NCI-H510A treated with DMSO at 0.1 percent for 48 hours (cell line): Measurements from ENCODE around the gene DGKI.
"Not testable (repeated sequence)": the region's sequence is repeated elsewhere in the genome, so short reads cannot be mapped to it uniquely, and the experiment has no call there.

Experiments used
- DNase-seq: peaks from one replicate; lab custom pipeline; 2025; lab: John Stamatoyannopoulos, UW

Gene DGKI

DNA sequence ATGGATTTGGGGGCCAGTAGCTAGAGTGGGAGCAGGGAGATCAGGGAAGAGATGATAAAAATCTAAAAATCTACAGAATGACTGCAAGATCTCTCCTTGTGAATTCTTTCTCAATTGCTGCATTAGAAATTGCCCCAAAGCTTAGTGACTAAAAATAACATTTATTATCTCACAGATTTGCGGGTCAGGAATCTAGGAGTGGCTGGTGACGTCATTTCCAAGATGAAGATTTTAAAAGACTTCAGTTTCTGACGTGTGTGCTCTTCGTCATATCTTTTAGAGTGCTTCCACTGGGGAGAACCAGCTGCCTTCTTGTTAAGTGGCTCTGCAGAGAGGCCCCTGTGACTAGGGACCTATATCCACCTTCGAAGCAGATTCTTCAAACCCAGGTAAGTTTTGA, 112.6 kb downstream of the DGKI start:
- no peak for DNase-seq

DNA sequence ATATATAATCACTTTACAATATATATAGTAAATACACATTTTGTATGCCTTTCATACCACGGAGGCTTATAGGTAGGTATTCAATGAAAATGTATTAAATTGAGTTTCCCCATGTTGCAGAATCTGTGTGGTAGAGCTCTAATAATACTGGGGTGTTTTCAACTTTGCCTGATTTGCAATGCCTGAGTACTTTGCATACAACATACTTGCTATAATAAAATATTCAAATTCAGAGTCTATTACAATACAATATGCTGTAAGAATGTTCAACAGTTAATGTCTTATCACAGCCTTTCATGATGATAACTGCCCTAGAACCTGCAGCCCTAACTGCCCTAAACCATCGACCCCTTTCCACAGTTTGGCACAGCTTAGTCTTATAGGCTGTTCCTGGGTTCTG, 114.6 kb downstream of the DGKI start:
- no peak for DNase-seq

DNA sequence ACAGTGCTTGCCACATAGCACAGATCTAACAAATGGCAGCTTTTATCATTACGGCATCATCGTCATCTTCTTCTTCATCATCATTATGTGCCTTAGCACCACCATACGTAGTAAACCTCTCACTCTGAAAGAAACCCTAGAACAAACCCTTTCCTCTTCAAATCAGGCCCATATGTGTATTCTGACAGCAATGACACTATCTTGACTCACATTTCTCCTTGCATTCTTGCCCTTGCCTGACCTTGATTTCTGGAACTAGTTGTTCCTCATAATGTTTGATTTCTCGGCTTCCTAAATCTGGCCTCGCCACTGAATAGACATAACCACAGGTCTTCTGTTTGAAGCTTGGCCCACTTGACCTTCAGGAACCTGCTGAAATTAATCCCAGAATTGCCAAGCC, 115.3 kb downstream of the DGKI start:
- no peak for DNase-seq

DNA sequence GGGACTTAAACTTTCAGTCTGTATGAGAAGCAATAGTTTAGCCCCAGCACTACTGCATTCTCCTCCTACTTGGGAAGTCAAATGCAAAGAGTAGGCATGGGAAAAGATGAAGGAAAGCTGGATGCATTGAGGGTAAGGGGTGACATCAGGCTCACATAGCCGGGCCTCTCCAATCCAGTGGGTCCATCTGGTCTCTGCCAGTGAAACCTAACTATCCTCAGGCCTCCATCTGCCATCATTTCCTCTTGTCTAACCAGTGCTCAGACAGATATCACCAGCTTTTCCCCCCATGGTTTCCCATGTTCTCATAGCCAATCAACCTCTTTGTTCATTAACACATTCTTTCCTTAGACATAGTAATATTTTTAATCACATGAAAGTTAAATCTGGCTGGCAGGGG, 118.3 kb downstream of the DGKI start:
- no peak for DNase-seq

DNA sequence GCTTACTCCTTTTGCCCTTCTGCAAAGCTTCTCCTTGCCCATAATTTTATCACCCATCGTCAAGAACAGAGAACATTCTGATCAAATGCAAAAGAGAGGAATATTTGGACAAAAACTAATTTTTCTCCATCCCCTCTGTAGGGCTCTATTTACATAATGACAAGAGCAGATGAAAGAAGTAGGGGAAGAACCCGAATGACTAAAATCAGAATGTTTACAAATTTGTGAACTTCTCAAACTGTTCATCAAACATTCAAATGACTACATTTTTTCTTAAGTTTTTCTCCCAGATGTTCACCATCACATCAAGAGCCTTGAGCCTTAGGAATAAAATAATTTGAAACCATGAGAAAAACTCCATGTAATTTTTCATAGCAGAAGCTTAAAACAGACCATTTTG, 119.4 kb downstream of the DGKI start:
- no peak for DNase-seq

DNA sequence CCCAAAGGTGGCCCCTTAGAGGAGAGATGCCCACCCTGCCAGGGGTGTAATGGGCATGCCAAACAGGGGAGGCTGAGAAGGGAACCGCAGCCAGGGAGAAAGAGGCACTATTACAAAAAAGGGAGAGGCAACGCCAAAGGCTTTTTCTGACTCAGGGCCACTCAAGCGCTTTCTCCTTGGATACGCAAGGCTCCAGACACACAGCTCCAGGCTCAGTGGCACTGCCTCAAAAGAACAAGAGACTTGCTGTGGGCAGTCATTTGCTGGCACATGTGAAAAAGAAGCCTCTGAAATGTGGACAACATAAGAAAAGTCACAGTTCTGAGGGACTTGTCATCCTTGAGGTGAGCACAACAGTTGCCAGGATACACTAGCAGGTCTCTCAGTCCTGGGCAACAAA, 128.4 kb downstream of the DGKI start:
- no peak for DNase-seq

DNA sequence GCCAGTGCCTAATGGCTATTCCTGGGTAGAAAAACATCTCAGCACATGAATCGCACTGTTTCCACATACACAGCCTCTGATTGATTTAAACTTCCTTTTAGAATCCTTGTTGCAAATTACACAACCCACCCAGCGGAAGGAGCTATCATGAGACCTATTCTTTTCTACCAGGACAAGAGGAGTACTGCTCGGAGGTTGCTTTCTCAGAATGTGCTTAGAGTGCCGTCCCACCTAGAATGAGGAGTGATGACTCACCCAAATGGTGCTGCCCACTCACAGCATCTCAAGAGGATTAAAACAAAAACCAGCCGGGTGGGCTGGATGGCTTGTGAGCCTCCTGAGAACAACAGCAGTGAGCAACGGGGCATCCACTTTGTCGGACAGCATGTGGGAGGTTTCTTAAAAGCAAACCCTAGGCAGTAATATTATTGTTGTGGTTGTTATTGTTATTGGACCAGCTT, 128.9 kb downstream of the DGKI start:
- no peak for DNase-seq

DNA sequence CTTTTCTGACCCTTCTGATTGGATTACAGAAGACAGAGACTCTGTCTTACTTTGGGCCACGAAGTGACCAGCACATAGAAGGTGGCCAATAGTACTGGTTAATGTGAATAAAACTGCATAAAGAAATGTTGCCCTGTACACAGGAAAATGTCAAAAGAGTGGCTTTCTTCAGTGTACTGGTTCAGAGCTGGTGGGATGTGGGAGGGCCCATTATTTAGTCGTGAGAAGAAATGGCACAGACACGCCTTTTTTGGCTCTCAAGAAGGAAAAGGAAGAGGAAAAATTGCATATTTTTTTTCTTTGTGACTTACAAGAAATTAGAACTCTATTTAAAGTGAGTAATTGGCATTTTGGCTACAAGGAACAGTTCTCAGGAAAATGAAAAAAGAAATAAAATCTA, 129.7 kb downstream of the DGKI start:
- DNase-seq, result no peak

DNA sequence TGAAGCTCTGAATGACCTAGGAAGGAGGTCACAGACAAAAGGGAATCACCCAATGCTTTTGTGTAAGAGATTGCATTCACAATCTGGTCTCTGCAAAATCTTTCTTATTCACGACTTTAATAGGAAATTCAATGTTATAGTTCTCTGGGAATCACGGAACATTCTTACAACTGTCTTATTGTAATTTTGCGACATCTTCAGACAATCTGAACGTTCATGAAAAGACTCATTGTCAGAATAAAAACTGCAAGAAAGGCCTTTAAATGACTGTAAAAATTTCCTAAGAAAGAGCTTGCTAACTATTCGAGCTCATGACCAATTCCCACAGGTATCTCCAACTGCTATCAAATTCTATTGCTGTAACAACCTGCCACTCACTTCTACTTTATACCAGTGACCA, 130.7 kb downstream of the DGKI start:
- DNase-seq, result no peak

DNA sequence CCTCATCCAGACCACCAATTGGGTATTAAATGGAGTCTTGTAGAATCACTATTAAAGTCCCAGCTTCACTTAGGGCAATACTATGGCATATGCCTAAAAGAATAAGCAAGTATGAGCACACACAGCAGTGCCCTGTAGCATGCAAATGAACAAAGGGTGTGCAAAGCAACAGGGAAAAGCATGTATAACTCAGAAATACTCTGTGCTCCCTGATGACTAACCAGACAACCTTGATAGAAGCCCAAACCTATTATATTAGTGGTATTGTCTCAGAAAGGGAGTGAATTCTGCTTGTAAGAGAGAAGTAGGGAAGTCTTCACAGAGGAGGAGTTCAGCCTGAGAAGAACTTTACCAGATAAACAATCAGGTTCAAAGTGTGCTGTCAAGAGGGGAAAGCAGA, 131.2 kb downstream of the DGKI start:
- DNase-seq, result no peak

DNA sequence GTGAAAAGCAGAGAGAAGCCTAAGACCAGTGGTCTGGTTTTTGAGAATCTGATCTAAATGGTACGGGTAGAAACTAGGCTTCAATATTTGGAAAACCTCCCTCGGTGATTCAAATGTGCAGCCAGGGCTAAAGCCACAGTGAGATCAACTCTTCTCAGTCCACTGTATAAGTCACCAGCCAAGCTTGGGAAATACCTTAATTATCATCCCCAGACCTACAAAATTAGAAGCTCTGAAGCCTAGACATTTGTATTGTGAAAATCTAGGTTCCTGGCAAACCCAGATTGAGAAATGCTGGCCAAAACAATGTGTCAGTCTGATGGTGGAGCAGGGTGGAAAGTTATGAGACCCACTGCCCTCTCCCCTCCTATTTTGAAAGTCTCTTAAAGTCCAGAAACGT, 131.7 kb downstream of the DGKI start:
- DNase-seq, result no peak

DNA sequence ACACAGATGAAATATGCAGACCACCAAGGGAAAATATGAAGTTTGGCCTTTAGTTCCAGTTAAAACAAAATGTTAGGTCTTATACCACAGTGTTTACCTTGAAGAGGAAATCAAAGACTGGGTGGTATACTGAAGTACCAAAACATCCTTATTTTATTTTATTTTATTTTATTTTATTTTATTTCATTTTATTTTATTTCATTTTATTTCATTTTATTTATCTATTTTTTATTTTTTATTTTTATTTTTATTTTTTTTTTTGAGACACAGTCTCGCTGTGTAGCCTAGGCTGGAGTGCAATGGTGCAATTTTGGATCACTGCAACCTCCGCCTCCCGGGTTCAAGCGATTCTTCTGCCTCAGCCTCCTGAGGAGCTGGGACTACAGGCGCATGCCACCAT, 140.4 kb downstream of the DGKI start:
- DNase-seq, result not testable (repeated sequence)

DNA sequence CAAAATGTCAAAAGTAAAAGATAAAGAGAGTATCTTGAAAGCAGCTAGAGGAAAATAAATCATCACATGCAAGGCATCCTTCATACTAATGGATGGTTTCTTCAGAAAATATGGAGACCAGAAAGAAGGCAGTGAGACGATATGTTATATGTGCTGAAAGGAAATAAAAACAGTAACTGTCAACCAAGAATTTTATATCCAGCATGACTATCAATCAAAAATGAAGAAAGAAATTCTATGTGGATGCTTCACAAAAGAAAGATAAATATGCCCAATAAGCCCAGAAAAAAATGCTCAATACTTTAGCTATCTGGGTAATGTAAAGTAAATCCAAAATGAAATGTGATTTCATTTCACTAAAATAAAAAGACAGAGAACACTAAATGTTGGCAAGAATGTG, 142.1 kb downstream of the DGKI start:
- DNase-seq, result no peak

DNA sequence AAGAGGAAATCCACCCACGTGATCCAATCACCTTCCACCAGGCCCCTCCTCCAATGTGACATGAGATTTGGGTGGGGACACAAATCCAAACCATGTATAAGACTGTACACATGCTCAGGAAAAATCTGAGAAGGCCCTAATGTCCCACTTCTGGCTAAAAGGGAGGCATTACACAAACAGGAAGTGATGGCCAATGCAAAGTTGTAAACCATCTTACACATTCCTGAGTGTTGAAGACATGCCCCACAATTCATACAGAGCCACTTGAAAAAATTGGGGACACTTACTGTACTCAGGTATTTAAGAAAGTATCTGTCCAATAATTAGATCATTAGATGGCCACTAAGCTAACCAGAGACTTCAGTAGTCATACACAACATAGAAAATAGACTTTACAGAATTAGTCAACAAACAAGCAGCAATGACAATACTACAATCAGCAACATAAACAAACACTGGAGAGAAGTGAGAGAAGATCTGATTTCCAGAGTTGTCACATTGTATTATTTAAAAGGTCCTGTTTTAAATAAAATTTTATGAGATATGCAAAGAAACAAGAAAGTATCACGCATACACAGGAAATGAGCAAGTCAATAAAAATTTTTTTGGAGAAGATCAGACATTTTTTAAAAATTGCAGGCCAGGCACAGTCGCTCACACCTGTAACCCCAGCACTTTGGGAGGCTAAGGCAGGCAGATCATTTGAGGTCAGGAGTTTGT, 143.3 kb downstream of the DGKI start:
- DNase-seq, result no peak

DNA sequence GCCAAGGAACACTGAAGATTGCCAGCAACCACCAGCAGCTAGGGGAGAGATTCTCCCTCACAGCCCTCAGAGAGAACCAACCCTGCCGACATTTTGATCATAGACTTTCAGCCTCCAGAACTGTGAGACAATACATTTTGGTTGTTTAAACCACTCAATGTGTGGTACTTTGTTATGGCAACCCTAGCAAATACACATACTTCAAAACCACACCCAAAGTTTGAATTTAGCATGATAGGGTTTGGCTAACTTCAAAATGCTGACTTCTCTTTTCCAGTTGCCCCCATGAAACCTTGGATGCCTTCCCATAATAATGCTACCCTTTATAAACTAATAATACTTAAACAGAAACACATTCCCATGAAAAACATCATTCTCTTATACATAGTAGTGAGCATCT, 149.8 kb downstream of the DGKI start:
- DNase-seq, result no peak

DNA sequence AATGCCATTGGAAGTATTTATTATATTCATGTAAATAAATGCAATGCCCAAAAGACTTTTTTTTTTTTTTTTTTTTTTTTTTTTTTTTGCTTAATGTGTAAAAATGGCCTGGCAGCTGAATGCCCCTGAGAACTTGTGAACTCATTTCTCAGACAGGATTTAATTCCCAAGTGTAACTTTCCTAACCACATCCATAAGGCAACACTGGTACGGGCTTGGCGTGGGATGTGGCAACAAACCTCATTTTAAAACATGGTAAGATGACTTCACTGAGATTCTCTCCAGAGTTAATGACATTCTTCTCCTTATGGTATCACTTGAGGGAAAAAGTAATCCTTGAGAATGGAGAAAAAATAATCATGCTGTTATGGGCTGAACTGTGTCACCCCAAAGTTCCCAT, 150.4 kb downstream of the DGKI start:
- no peak for DNase-seq

DNA sequence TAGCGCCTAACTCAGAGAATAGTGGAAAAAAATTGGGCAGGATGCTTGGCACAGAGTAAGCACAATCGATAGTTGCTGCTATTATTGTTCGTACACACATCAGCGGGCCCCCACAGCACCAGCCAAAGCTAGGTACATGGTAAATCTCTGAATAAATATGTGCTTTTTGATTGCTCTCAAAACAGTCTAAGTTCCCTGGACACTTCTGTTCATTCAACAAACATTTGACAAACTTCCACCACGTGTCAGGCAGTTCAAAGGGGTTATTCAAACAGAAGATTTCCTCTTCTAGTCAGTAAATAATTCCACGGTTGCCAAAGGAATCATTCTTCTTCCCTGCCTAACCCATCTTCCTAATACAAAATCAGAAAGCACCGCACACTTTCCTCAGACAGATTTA, 150.8 kb downstream of the DGKI start:
- peak; percentile 0 for DNase-seq

DNA sequence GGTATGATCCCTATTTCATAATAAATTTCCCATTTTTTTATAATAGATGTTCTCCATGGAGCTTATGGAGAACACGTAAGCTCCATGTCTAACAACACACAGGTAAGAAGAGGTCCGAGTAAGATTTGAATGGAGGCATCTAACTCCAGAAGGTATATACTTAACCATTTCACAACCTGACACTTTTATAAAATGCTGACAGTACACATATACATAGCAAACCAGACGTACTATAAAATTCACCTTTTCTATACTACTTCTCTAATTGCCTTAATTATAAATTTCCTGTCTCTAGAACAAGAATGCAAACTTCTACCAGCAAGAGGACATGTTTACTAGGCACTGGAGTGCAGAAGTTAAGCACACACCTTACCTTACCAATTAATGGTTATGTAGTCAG, 151.3 kb downstream of the DGKI start:
- no peak for DNase-seq

DNA sequence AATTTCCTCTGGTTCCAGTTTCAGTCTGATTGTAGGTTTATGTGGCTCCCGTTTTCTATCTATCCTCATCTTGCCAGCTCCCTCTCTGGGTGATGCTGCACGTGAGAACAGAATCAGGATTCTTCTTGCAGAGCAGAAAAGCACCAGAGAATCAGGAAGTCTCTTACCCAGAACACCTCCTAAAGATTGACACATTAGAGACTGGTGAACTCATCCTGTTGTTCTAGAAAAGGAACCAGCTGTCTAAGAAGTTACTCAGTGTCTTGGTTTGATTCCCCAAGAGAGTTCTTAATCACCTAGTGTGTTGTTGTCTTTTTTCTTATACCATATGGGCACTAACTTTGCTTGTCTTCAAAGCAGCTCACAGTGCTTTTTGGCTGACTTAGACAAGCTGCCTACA, 152.4 kb downstream of the DGKI start:
- DNase-seq, result no peak

DNA sequence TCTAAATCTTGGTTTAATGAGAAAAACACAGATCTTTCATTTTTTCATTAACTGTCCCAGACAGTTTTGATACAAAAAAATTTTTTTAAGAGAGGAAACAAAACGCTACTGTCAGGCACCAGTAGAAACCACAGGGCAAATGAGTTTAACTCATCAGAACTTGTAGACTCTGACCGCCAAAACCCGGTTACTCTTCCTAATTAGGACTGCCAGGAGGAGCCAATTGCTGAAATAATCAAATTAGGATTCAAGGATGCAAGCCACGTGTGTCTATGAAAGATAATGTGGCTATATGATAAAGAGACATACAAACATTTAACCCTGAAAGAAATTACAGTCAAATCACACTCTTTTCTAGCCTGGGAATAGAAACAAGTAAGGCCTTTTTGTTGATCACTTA, 154.4 kb downstream of the DGKI start:
- no peak for DNase-seq

DNA sequence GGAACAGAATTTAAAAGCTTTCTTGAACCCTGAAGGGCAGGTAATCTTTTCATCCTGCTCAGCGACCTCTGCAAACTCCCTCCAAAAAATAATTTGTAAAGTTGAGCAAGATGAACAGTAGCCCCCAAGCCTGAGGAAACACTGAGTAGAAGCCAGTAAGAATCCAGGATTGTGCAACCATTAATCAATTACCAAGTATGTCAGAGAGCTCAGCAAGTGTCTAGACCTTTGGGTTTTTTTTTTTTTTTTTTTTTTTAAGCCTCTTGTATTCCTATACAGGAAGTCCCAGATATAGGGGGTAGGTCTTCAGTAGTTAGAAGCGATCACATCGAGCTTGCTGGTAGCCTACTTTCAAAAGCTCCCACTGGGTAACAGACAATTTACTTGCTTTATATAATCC, 155.2 kb downstream of the DGKI start:
- DNase-seq, result no peak

DNA sequence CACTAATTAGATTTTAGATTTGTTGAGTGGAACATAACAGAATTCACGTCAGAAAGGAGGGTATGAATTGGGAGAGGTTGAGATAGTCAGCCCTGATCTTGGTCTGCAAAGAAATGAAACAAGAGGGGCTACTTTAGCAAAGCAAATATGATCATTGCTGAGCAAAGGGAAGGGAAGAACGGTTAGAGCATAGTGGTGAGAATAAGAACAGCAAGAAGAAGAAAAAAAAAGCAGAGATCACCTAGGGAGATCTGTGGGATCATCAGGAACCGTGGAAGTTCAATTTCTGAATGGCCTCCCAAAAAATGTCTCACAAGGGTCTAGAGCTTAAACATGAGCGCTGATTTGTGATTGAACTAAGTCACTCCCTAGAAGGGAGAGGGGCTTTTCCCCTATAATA, 156.1 kb downstream of the DGKI start:
- DNase-seq, result no peak

DNA sequence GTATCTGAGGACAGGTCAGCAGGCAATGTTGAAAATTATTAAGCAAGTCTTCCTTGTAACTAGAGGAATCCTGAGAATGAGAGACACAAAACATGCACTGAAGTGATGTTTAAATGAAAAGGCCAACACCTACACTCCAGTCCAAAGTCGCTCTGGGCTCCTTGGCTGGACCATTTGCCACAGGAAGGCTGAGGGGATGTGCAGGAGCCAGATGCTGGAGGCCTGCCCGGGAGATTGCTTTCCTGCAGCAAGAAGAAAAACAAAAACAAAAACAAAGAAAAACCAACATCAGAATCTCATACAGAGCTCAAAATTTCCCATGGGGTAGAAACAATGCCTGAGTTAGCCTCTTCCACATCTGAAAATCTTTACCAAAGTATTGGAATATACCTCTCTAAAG, 157.0 kb downstream of the DGKI start:
- no peak for DNase-seq

DNA sequence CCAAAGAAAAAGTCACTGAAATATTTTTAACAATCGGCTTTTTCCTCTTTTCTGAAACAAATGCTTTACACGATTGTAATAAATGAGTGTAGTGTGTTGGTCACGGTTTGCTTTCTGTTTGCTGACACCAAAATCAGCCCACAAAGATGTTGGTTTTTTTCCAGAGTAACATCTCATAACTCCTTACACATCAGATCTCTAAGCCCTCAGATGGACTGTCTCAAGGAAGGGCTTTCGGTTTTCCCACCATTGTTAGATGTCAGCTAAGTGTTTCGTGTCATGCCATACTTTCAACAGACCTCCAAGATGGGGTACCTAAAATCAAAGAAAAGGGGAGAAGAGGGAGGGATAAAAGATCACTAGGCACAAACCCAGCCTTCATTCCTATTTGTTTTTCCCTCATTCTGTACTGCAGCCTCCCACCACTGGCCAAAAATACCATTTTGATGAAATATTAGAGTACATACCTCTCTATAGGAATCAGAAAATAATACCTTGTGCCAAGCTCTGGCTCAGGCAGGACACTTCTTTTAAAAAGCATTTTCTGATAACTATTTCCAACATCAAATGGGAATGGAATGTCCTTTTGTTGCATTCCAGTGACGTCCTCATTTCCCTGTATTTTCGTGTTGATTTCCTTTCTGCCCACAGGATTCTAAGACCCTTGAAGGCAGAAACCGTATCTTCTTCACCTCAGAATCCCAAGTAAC, 159.1 kb downstream of the DGKI start:
- no peak for DNase-seq
